GM21390 (cell line): ENCODE measurements around the gene DCAF4L1.
A peak's percentile ranks its signal among the peaks of the same experiment; 100 is the strongest.

Experiments used
- ATAC-seq: cut with Tn5 transposase; IDR thresholded peaks from one replicate; pipeline ENCODE4 v1.9.1; 2021; ENCODE audit not compliant: unreplicated experiment

DCAF4L1 gene

GRCh38 chr4:41981456-41981855 is at the start of gene DCAF4L1:
Gene DCAF4L1, plus strand, starts transcription at chr4:41981756. Its CDS starts 37 bp downstream, at chr4:41981793.
- no peak for ATAC-seq

- ATAC-seq = no peak
These were observed 48.6 kb upstream of the DCAF4L1 start for GRCh38 chr4:41932988-41933387.

- no peak for ATAC-seq
These were observed 47.5 kb upstream of the DCAF4L1 start for GRCh38 chr4:41933997-41934503.

GRCh38 chr4:41934514-41934900 is 47.0 kb upstream of the DCAF4L1 start:
- ATAC-seq = no peak

GRCh38 chr4:41934901-41935651 is 46.5 kb upstream of the DCAF4L1 start, which contains the start of gene TMEM33:
Gene TMEM33, plus strand, starts transcription at chr4:41935429. Its CDS starts 56 bp downstream, at chr4:41935485.
- ATAC-seq = peak; percentile 93

- peak; percentile 5 for ATAC-seq
These were observed 45.9 kb upstream of the DCAF4L1 start for GRCh38 chr4:41935652-41936021.

GRCh38 chr4:41939016-41939626 is 42.4 kb upstream of the DCAF4L1 start:
- ATAC-seq = no peak

GRCh38 chr4:41940834-41941233 is 40.7 kb upstream of the DCAF4L1 start:
- no peak for ATAC-seq

GRCh38 chr4:41943506-41943905 is 38.0 kb upstream of the DCAF4L1 start:
- no peak for ATAC-seq

GRCh38 chr4:41944089-41944488 is 37.5 kb upstream of the DCAF4L1 start:
- ATAC-seq = no peak

- ATAC-seq = no peak
These were observed 32.0 kb upstream of the DCAF4L1 start for GRCh38 chr4:41949531-41949930.

GRCh38 chr4:41957634-41958033 is 23.9 kb upstream of the DCAF4L1 start:
- peak; percentile 76 for ATAC-seq

- ATAC-seq = no peak
These were observed 18.5 kb upstream of the DCAF4L1 start for GRCh38 chr4:41963105-41963504.

GRCh38 chr4:41964401-41964800 is 17.2 kb upstream of the DCAF4L1 start:
- ATAC-seq = no peak

GRCh38 chr4:41967392-41967791 is 14.2 kb upstream of the DCAF4L1 start:
- no peak for ATAC-seq

- ATAC-seq = no peak
These were observed 11.9 kb upstream of the DCAF4L1 start for GRCh38 chr4:41969671-41970070.

GRCh38 chr4:41975341-41975740 is 6.2 kb upstream of the DCAF4L1 start:
- no peak for ATAC-seq

- ATAC-seq = no peak
These were observed 4.6 kb upstream of the DCAF4L1 start for GRCh38 chr4:41976775-41977516.

- no peak for ATAC-seq
These were observed 3.8 kb upstream of the DCAF4L1 start for GRCh38 chr4:41977709-41978108.

- ATAC-seq = no peak
These were observed 1.2 kb downstream of the DCAF4L1 start for GRCh38 chr4:41982716-41983115.

GRCh38 chr4:41985151-41985550 is 3.6 kb downstream of the DCAF4L1 start:
- no peak for ATAC-seq

- peak; percentile 17 for ATAC-seq
These were observed 8.4 kb downstream of the DCAF4L1 start for GRCh38 chr4:41989994-41990364.
